CD4-positive, alpha-beta memory T cell (primary cell): ENCODE results near the gene PIK3R2. TPM values are rescaled to one million over a fixed set of nuclear protein-coding genes. Genes with fewer than 3 reads are reported as not detected.

Source experiments
- CTCF ChIA-PET: fragments of 350-600 bp; sonication (Branson Sonifier 250); formaldehyde crosslinking; loops from one replicate; lab custom pipeline; 2021; ENCODE audit warnings: inconsistent platforms; ENCODE audit not compliant: partially characterized antibody; lab: Charles Lee
- POLR2A ChIA-PET: fragments of 350-600 bp; sonication (Branson Sonifier 250); formaldehyde crosslinking; loops from one replicate; lab custom pipeline; 2021; ENCODE audit not compliant: partially characterized antibody; lab: Charles Lee
- DNase-seq, 5 donors: peaks; one replicate each; pipeline versions ENCODE4 v3.0.0 to v3.0.0-alpha.2; 2020 to 2022; ENCODE audit warnings: mixed read lengths in 1 of 5
- H3K27ac ChIP-seq: one replicate; pipeline ENCODE4 v1.7.0; 2013; ENCODE audit warnings: low read depth, low read length
- H3K27me3 ChIP-seq: 2 replicates; pipeline ENCODE4 v1.7.0; 2013; ENCODE audit warnings: mild to moderate bottlenecking, low read length, moderate library complexity; ENCODE audit not compliant: insufficient read depth
- H3K36me3 ChIP-seq: 2 replicates; pipeline ENCODE4 v1.7.0; 2013; ENCODE audit warnings: mild to moderate bottlenecking, low read length, moderate library complexity; ENCODE audit not compliant: insufficient read depth
- H3K4me1 ChIP-seq: 2 replicates; pipeline ENCODE4 v1.7.0; 2013; ENCODE audit warnings: mild to moderate bottlenecking, low read length, moderate library complexity; ENCODE audit not compliant: insufficient read depth
- H3K4me3 ChIP-seq, 2 donors: one replicate each; pipeline ENCODE4 v1.7.0; 2013; ENCODE audit warnings: low read length in 2 of 2, mild to moderate bottlenecking in 1 of 2
- H3K9me3 ChIP-seq, 2 donors: one replicate each; pipeline ENCODE4 v1.7.0; 2013; ENCODE audit warnings: low read length in 2 of 2, control low read depth in 1 of 2; ENCODE audit not compliant: control insufficient read depth in 1 of 2
- H3K27ac Mint-ChIP-seq, 7 donors: one replicate each; pipeline ENCODE4 v1.8.0; 2020 to 2021; ENCODE audit warnings: mixed read lengths in 7 of 7, mild to moderate bottlenecking in 6 of 7, inconsistent platforms in 3 of 7, moderate library complexity in 3 of 7
- H3K27me3 Mint-ChIP-seq, 2 donors: one replicate each; pipeline ENCODE4 v1.8.0; 2020 to 2021; ENCODE audit warnings: mixed read lengths in 2 of 2
- H3K36me3 Mint-ChIP-seq, 2 donors: one replicate each; pipeline ENCODE4 v1.8.0; 2020 to 2021; ENCODE audit warnings: mixed read lengths in 2 of 2, inconsistent platforms in 1 of 2, mild to moderate bottlenecking in 1 of 2
- H3K4me1 Mint-ChIP-seq, 4 donors: one replicate each; pipeline ENCODE4 v1.8.0; 2020 to 2021; ENCODE audit warnings: mixed read lengths in 4 of 4, mild to moderate bottlenecking in 1 of 4
- H3K4me3 Mint-ChIP-seq, 8 donors: one replicate each; pipeline ENCODE4 v1.8.0; 2020 to 2021; ENCODE audit warnings: mixed read lengths in 8 of 8, mild to moderate bottlenecking in 7 of 8, moderate library complexity in 6 of 8, inconsistent platforms in 3 of 8
- H3K9me3 Mint-ChIP-seq, 8 donors: one replicate each; pipeline ENCODE4 v1.8.0; 2020 to 2021; ENCODE audit warnings: mixed read lengths in 8 of 8, mild to moderate bottlenecking in 5 of 8, inconsistent platforms in 3 of 8, moderate library complexity in 1 of 8
- intact Hi-C: fragments of 100-400 bp; cut with micrococcal nuclease; formaldehyde crosslinking; loops from one replicate; pipeline ENCODE4 v1.15.1; 2023
- polyA plus RNA-seq, 2 donors: library from polyadenylated mRNA; unstranded; fragments of 300-500 nt; fragmentation: Illumina TruSeq; gene quantifications; one replicate each; pipeline ENCODE4 v1.2.3, GENCODE V29; 2021
- total RNA-seq, 2 experiments: library from RNA; stranded (reverse); gene quantifications; one replicate each; pipeline ENCODE4 v1.2.3, GENCODE V29; 2021

Gene PIK3R2
- total and polyA plus RNA-seq, 4 experiments from 2014 or later: 1.5 to 23.0 (median 12.4) TPM

DNA sequence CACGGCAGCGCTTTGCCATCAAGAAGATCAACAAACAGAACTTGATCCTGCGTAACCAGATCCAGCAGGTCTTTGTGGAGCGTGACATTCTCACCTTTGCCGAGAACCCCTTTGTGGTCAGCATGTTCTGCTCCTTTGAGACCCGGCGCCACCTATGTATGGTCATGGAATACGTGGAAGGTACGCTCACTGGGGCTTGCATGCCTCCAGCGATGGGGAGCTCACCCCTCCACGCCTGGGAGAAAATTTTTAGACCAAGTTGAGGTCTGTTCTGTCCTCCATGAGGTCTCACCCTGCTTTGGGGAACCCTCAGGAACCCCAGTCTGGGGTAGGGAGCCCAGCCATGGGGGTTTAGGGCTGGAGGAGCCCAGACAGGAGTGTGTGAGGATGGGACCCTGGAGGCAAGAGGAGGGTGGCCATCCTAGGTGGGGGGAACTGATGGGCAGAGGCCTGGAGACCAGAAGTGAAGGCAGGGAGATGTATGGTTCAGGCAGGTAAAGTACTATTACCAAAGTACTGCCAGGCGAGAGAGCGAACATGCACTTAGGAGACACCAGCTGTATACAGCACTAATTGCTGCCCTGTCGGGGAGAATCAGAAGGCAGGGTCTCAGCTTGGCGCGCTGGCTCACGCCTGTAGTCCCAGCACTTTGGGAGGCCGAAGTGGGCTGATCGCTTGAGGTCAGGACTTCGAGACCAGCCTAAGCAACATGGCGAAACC, 22.3 kb upstream of the PIK3R2 start:
- Histone ChIP-seq H3K27me3 (no peaks in the 10 kb centered on the region), H3K36me3 (peaks cover 69% of the 10 kb centered on the region), H3K27ac (no peak overlapping the region), H3K4me3 (no peak overlapping the region), H3K4me1 (no peaks in the 10 kb centered on the region), H3K9me3 (no peaks in the 10 kb centered on the region)
- no peak for DNase-seq
- H3K4me3 Mint-ChIP-seq: no peak overlapping the region
- H3K27me3 Mint-ChIP-seq: no peaks in the 10 kb centered on the region
- H3K36me3 Mint-ChIP-seq: peaks cover 43 to 56% of the 10 kb centered on the region in 2 donors
- H3K4me1 Mint-ChIP-seq: peaks cover 0 to 4% (median 0%) of the 10 kb centered on the region in 4 donors
- CTCF ChIA-PET: no interaction called here
- intact Hi-C loops: no loop called here
- H3K9me3 Mint-ChIP-seq: no peaks in the 10 kb centered on the region
- POLR2A ChIA-PET: interaction anchor here (1.0 to 1.9 kb wide), 2 partner anchors 12 to 21 kb away, joined by 4 read pairs; no protein-coding TSS in a partner anchor
- peak overlapping the region in 2 of 7 donors; percentile 50 to 64 for H3K27ac Mint-ChIP-seq

DNA sequence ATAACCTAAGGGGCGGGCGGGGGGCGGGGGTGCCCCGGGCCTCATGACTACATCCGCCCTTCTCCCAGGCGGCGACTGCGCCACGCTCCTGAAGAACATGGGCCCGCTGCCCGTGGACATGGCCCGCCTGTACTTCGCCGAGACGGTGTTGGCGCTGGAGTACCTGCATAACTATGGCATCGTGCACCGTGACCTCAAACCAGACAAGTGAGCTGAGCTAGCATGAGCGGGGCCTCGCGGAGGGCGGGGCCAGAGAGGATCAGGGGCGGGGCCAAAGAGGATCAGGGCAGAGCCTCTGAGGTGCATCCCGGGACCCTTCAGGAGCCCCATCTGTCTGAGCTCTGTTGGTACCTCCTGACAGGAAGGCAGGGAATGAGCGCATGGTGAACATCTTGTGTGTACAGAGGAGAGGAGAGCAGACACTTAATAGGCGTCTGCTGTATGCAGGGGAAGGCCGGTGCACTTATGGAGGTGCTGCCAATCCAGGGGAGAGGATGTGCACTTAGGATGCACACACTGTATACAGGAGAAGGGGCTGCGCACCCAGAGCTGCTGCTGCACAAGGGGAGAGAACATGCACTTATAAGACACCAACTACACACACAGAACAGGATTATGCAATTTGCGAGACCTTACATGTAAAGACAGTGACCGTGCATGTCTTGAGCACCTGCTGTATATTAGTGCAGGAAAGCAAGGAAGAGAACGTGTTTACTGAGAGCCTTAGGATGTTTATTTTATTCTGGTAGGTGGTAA, 20.9 kb upstream of the PIK3R2 start:
- Histone ChIP-seq H3K27ac (no peak overlapping the region), H3K4me1 (no peaks in the 10 kb centered on the region), H3K9me3 (no peaks in the 10 kb centered on the region), H3K27me3 (no peaks in the 10 kb centered on the region), H3K4me3 (no peak overlapping the region), H3K36me3 (peaks cover 67% of the 10 kb centered on the region)
- Mint-ChIP-seq H3K36me3 (peaks cover 41 to 57% of the 10 kb centered on the region in 2 donors), H3K4me3 (no peak overlapping the region), H3K4me1 (no peaks in the 10 kb centered on the region), H3K27me3 (no peaks in the 10 kb centered on the region), H3K27ac (peak overlapping the region in 1 of 7 donors; percentile 84), H3K9me3 (no peaks in the 10 kb centered on the region)
- POLR2A ChIA-PET: interaction anchor here (0.6 to 1.9 kb wide), 3 partner anchors 10 to 20 kb away, joined by 3 to 4 read pairs (median 4); no protein-coding TSS in a partner anchor
- CTCF ChIA-PET: no interaction called here
- intact Hi-C loops: no loop called here
- DNase-seq: no peak

GRCh38 chr19:18135712-18136584, 17.0 kb upstream of the PIK3R2 start:
- intact Hi-C loops: no loop called here
- Mint-ChIP-seq H3K9me3 (no peaks in the 10 kb centered on the region), H3K4me1 (no peaks in the 10 kb centered on the region), H3K27me3 (no peaks in the 10 kb centered on the region), H3K27ac (no peak overlapping the region), H3K4me3 (no peak overlapping the region), H3K36me3 (peaks cover 35 to 51% of the 10 kb centered on the region in 2 donors)
- H3K4me1 ChIP-seq: no peaks in the 10 kb centered on the region
- POLR2A ChIA-PET: interaction anchor here (1.0 kb wide), 1 partner anchor 12 kb away, joined by 3 read pairs; no protein-coding TSS in a partner anchor
- H3K4me3 ChIP-seq: no peak overlapping the region
- peaks cover 56% of the 10 kb centered on the region for H3K36me3 ChIP-seq
- H3K27me3 ChIP-seq: no peaks in the 10 kb centered on the region
- DNase-seq: no peak
- H3K9me3 ChIP-seq: no peaks in the 10 kb centered on the region
- CTCF ChIA-PET: interaction anchor here (1.0 kb wide), 1 partner anchor 15 kb away, joined by 3 read pairs; no protein-coding TSS in a partner anchor
- no peak overlapping the region for H3K27ac ChIP-seq

- Mint-ChIP-seq H3K36me3 (peaks cover 29 to 50% of the 10 kb centered on the region in 2 donors), H3K4me3 (no peak overlapping the region), H3K4me1 (no peaks in the 10 kb centered on the region), H3K27ac (no peak overlapping the region), H3K27me3 (no peaks in the 10 kb centered on the region), H3K9me3 (no peaks in the 10 kb centered on the region)
- intact Hi-C loops: no loop called here
- Histone ChIP-seq H3K4me3 (no peak overlapping the region), H3K9me3 (no peaks in the 10 kb centered on the region), H3K36me3 (peaks cover 57% of the 10 kb centered on the region), H3K27ac (no peak overlapping the region), H3K4me1 (no peaks in the 10 kb centered on the region), H3K27me3 (no peaks in the 10 kb centered on the region)
- ChIA-PET CTCF (interaction anchor here (0.6 kb wide), 2 partner anchors 49 to 974 kb away, joined by 3 read pairs; no protein-coding TSS in a partner anchor), POLR2A (interaction anchor here (1.5 kb wide), 1 partner anchor 18 kb away, joined by 4 read pairs; no protein-coding TSS in a partner anchor)
- no peak for DNase-seq
Observed at GRCh38 chr19:18137242-18137641, 15.7 kb upstream of the PIK3R2 start.

DNA sequence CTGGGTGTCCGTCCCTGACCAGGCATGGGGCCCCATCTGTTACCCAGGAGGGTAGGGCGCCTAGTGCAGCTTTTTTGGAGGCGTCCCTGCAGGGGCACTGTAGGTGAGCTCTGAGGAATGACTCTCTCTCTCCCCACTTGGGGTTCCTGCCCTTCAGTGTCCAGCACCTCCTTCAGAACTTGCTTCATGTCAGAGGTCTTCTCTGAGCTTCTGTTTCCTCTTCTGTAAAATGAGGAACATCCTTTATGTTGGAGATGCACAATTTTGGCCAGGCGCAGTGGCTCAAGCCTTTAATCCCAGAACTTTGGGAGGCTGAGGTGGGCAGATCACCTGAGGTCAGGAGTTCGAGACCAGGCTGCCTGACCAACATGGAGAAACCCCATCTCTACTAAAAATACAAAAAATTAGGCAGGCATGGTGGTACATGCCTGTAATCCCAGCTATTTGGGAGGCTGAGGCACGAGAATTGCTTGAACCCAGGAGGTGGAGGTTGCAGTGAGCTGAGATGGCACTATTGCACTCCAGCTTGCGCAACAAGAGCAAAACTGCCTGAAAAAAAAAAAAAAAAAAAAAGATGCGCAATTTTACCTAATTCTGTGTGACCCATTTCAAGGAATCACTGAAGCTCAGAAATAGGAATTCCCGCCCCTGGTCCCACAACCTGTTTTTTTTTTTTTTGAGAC, 15.2 kb upstream of the PIK3R2 start:
- Histone ChIP-seq H3K9me3 (no peaks in the 10 kb centered on the region), H3K4me1 (no peaks in the 10 kb centered on the region), H3K36me3 (peaks cover 52% of the 10 kb centered on the region), H3K4me3 (no peak overlapping the region), H3K27ac (no peak overlapping the region), H3K27me3 (no peaks in the 10 kb centered on the region)
- no peaks in the 10 kb centered on the region for H3K9me3 Mint-ChIP-seq
- DNase-seq: no peak
- H3K27ac Mint-ChIP-seq: no peak overlapping the region
- H3K27me3 Mint-ChIP-seq: no peaks in the 10 kb centered on the region
- no peaks in the 10 kb centered on the region for H3K4me1 Mint-ChIP-seq
- intact Hi-C loops: no loop called here
- ChIA-PET CTCF (interaction anchor here (0.6 to 1.1 kb wide), 4 partner anchors 11 to 974 kb away, joined by 3 to 4 read pairs (median 3); no protein-coding TSS in a partner anchor), POLR2A (interaction anchor here (1.5 kb wide), 1 partner anchor 18 kb away, joined by 4 read pairs; no protein-coding TSS in a partner anchor)
- H3K36me3 Mint-ChIP-seq: peaks cover 25 to 45% of the 10 kb centered on the region in 2 donors
- H3K4me3 Mint-ChIP-seq: no peak overlapping the region

DNA sequence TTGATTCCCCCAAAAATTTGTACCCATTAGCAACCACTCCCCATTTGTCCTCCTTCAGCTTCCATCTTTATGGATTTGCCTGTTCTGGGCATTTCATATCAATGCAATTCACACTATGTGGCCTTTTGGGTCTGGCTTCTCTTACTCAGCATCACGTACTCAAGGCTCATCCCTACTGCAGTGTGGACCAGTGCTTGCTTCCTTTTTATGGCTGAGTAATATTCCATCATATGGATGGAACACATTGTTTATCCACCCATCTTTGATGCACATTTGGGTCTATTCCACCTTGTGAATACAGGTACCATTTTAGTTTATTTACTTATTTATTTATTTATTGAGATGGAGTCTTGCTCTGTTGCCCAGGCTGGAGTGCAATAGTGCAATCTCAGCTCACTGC, 12.5 kb upstream of the PIK3R2 start:
- DNase-seq: no peak
- no peaks in the 10 kb centered on the region for H3K27me3 Mint-ChIP-seq
- no peaks in the 10 kb centered on the region for H3K9me3 Mint-ChIP-seq
- H3K27ac ChIP-seq: no peak overlapping the region
- H3K4me3 ChIP-seq: no peak overlapping the region
- no peak overlapping the region for H3K4me3 Mint-ChIP-seq
- intact Hi-C loops: no loop called here
- no peaks in the 10 kb centered on the region for H3K4me1 ChIP-seq
- H3K36me3 Mint-ChIP-seq: peaks cover 27 to 48% of the 10 kb centered on the region in 2 donors
- peak overlapping the region in 2 of 7 donors; percentile 20 to 38 for H3K27ac Mint-ChIP-seq
- no peaks in the 10 kb centered on the region for H3K4me1 Mint-ChIP-seq
- H3K27me3 ChIP-seq: no peaks in the 10 kb centered on the region
- ChIA-PET POLR2A (interaction anchor here (3.0 kb wide), 1 partner anchor 11 kb away, joined by 11 read pairs; no protein-coding TSS in a partner anchor), CTCF (interaction anchor here (1.4 kb wide), 1 partner anchor 139 kb away, joined by 5 read pairs; no protein-coding TSS in a partner anchor)
- peaks cover 60% of the 10 kb centered on the region for H3K36me3 ChIP-seq
- no peaks in the 10 kb centered on the region for H3K9me3 ChIP-seq
